HCT116 (cell line): Measurements from ENCODE around the gene TMEM74B. TPM values are rescaled to one million over a fixed set of nuclear protein-coding genes. Genes with fewer than 3 reads are reported as not detected.

Source experiments
- ATAC-seq: fragments of 200-7000 bp; cut with Tn5 transposase; 2 replicates; pipeline ENCODE4 v1.9.1; 2020; ENCODE audit warnings: mild to moderate bottlenecking, moderate library complexity
- BruUV-seq: library from RNA; stranded (reverse); fragments of 400-500 nt; replicated peaks from 2 replicates; lab custom pipeline; 2021; lab: Mats Ljungman, UMichigan
- CTCF ChIA-PET: fragments of 300-600 bp; sonication (Branson Sonifier 250); formaldehyde crosslinking; loops from one replicate; lab custom pipeline; 2021; ENCODE audit warnings: antibody characterized with exemption; lab: Charles Lee
- POLR2A ChIA-PET: fragments of 300-600, 350-600 bp; sonication (Branson Sonifier 250); formaldehyde crosslinking; loops from one replicate; lab custom pipeline; 2021; ENCODE audit warnings: antibody characterized with exemption; lab: Charles Lee
- RAD21 ChIA-PET, 2 experiments: fragments of 300-600 bp; sonication (Branson Sonifier 250); formaldehyde crosslinking; loops; one replicate each; lab custom pipeline; 2023; ENCODE audit warnings: low total read pairs in 2 of 2; ENCODE audit not compliant: uncharacterized antibody in 2 of 2, unreplicated experiment in 2 of 2, low non-redundant PET in 1 of 2; lab: Charles Lee
- DNase-seq: peaks from one replicate; pipeline ENCODE4 v3.0.0-alpha.2; 2010; ENCODE audit warnings: low read depth, low spot score
- H2AFZ ChIP-seq: fragments of 200-600 bp; shearing (Covaris generic), sonication (generic); 2 replicates; pipeline ENCODE4 v1.6.1; 2017; ENCODE audit warnings: low read depth, mixed run types, mixed read lengths, antibody characterized with exemption, low read length; ENCODE audit not compliant: poor library complexity, severe bottlenecking
- H3K27ac ChIP-seq: 2 replicates; pipeline ENCODE4 v1.5.1; 2012; ENCODE audit warnings: low read depth, low read length
- H3K27me3 ChIP-seq: fragments of 200-600 bp; sonication (generic); 2 replicates; pipeline ENCODE4 v1.6.1; 2016; ENCODE audit warnings: mixed run types, low read length, mixed read lengths; ENCODE audit not compliant: insufficient read depth
- H3K36me3 ChIP-seq, 2 experiments: fragments of 200-500 bp in 1 of 2; fragments of 200-600 bp in 1 of 2; sonication (Bioruptor generic) in 1 of 2; sonication (generic) in 1 of 2; 2 replicates each; pipeline versions ENCODE4 v1.5.1 to v1.6.1; 2014 to 2016; ENCODE audit warnings: low read length in 2 of 2, inconsistent platforms in 1 of 2, mixed read lengths in 1 of 2, mixed run types in 1 of 2; ENCODE audit not compliant: insufficient read depth in 2 of 2, control insufficient read depth in 1 of 2
- H3K4me1 ChIP-seq, 2 experiments: fragments of 200-600 bp in 1 of 2; sonication (generic) in 1 of 2; 2 replicates each; pipeline versions ENCODE4 v1.5.1 to v1.6.1; 2012 to 2017; ENCODE audit warnings: low read length in 2 of 2, inconsistent platforms in 1 of 2, mild to moderate bottlenecking in 1 of 2, mixed read lengths in 1 of 2, mixed run types in 1 of 2, moderate library complexity in 1 of 2; ENCODE audit not compliant: insufficient read depth in 2 of 2, control insufficient read depth in 1 of 2
- H3K4me2 ChIP-seq: fragments of 200-600 bp; sonication (generic); 2 replicates; pipeline ENCODE4 v1.6.1; 2017; ENCODE audit warnings: mixed run types, low read length, mixed read lengths
- H3K4me3 ChIP-seq, 2 experiments: fragments of 200-600 bp in 1 of 2; sonication (generic) in 1 of 2; replicated peaks in 1 of 2; 2 replicates each; pipeline ENCODE4 v1.5.1; 2011 to 2016; ENCODE audit warnings: low read length in 2 of 2, control low read depth in 1 of 2, low read depth in 1 of 2, mild to moderate bottlenecking in 1 of 2, mixed read lengths in 1 of 2, mixed run types in 1 of 2
- H3K79me2 ChIP-seq: fragments of 200-600 bp; sonication (generic); 2 replicates; pipeline ENCODE4 v1.6.1; 2017; ENCODE audit warnings: mild to moderate bottlenecking, mixed run types, low read length, moderate library complexity, mixed read lengths; ENCODE audit not compliant: insufficient read depth
- H3K9ac ChIP-seq: fragments of 200-600 bp; sonication (generic); 2 replicates; pipeline ENCODE4 v1.6.1; 2016; ENCODE audit warnings: low read length, mixed read lengths
- H3K9me2 ChIP-seq: fragments of 200-600 bp; sonication (generic), shearing (Covaris generic); 2 replicates; pipeline ENCODE4 v1.6.1; 2017; ENCODE audit warnings: mixed run types, mild to moderate bottlenecking, moderate library complexity; ENCODE audit not compliant: insufficient read depth
- H3K9me3 ChIP-seq, 2 experiments: fragments of 200-500 bp in 1 of 2; fragments of 200-600 bp in 1 of 2; sonication (Bioruptor generic) in 1 of 2; sonication (generic) in 1 of 2; 2 replicates each; pipeline ENCODE4 v1.6.1; 2014 to 2017; ENCODE audit warnings: low read length in 2 of 2, mixed read lengths in 2 of 2, inconsistent platforms in 1 of 2, low read depth in 1 of 2, mild to moderate bottlenecking in 1 of 2, mixed run types in 1 of 2, moderate library complexity in 1 of 2; ENCODE audit not compliant: control insufficient read depth in 1 of 2, insufficient read depth in 1 of 2
- H4K20me1 ChIP-seq: fragments of 200-600 bp; sonication (generic), shearing (Covaris generic); 2 replicates; pipeline ENCODE4 v1.6.1; 2017; ENCODE audit warnings: mixed run types, mild to moderate bottlenecking, moderate library complexity; ENCODE audit not compliant: insufficient read depth
- CBX3 ChIP-seq: IDR thresholded peaks from 2 replicates; pipeline ENCODE4 v1.6.1; 2012; ENCODE audit warnings: low read depth
- EGR1 ChIP-seq: IDR thresholded peaks from 2 replicates; pipeline ENCODE4 v1.6.1; 2012; ENCODE audit warnings: low read depth
- EZH2 ChIP-seq: fragments of 200-600 bp; sonication (generic); IDR thresholded peaks from 2 replicates; pipeline ENCODE4 v1.6.1; 2017; ENCODE audit warnings: antibody characterized with exemption, mixed run types
- JUND ChIP-seq: IDR thresholded peaks from 2 replicates; pipeline ENCODE4 v1.6.1; 2012
- POLR2A ChIP-seq: IDR thresholded peaks from 2 replicates; pipeline ENCODE4 v1.7.0; 2011; ENCODE audit warnings: borderline replicate concordance; ENCODE audit not compliant: insufficient read depth, insufficient read length; ENCODE audit errors: extremely low read depth
- ZNF274 ChIP-seq: fragments of 200-500 bp; sonication (Bioruptor generic); IDR thresholded peaks from 2 replicates; pipeline ENCODE4 v1.6.1; 2014; ENCODE audit warnings: mild to moderate bottlenecking, low read depth, low read length, inconsistent platforms
- intact Hi-C: fragments of 100-400 bp; cut with micrococcal nuclease; formaldehyde crosslinking; loops from 2 replicates; pipeline ENCODE4 v1.10.0; 2022
- total RNA-seq: library from RNA; stranded (reverse); gene quantifications from one replicate; pipeline ENCODE4 v1.2.1, GENCODE V29; 2021; ENCODE audit not compliant: unreplicated experiment
- TF ChIP-seq, protein P1 (sequence below): IDR thresholded peaks from 2 replicates; pipeline ENCODE4 v1.6.1; 2012; ENCODE audit warnings: low read depth
- TF ChIP-seq, protein P2 (sequence below): IDR thresholded peaks from 2 replicates; pipeline ENCODE4 v1.6.1; 2012

Gene TMEM74B
- total RNA-seq, 1 experiment from 2014 or later: 25.7 TPM

GRCh38 chr20:1154691-1155090 lies 30.1 kb downstream of the TMEM74B start:
- ChIA-PET RAD21 (no interaction called here), POLR2A (no interaction called here), CTCF (no interaction called here)
- no peak overlapping the region for H3K4me3 ChIP-seq
- no peaks in the 10 kb centered on the region for H3K9me3 ChIP-seq
- ATAC-seq (no peak), DNase-seq (no peak)
- no peak overlapping the region for H2AFZ ChIP-seq
- no peaks in the 10 kb centered on the region for H4K20me1 ChIP-seq
- BruUV-seq: no TSS peak
- peaks cover 31% of the 10 kb centered on the region for H3K79me2 ChIP-seq
- no peaks in the 10 kb centered on the region for H3K9me2 ChIP-seq
- H3K4me1 ChIP-seq: no peaks in the 10 kb centered on the region
- H3K4me2 ChIP-seq: no peak overlapping the region
- H3K9ac ChIP-seq: no peak overlapping the region
- TF ChIP-seq ZNF274: no peak
- no peak for TF ChIP-seq JUND
- TF ChIP-seq CBX3: no peak
- no peak for TF ChIP-seq EZH2
- TF ChIP-seq POLR2A: no peak
- TF ChIP-seq, protein P1, sequence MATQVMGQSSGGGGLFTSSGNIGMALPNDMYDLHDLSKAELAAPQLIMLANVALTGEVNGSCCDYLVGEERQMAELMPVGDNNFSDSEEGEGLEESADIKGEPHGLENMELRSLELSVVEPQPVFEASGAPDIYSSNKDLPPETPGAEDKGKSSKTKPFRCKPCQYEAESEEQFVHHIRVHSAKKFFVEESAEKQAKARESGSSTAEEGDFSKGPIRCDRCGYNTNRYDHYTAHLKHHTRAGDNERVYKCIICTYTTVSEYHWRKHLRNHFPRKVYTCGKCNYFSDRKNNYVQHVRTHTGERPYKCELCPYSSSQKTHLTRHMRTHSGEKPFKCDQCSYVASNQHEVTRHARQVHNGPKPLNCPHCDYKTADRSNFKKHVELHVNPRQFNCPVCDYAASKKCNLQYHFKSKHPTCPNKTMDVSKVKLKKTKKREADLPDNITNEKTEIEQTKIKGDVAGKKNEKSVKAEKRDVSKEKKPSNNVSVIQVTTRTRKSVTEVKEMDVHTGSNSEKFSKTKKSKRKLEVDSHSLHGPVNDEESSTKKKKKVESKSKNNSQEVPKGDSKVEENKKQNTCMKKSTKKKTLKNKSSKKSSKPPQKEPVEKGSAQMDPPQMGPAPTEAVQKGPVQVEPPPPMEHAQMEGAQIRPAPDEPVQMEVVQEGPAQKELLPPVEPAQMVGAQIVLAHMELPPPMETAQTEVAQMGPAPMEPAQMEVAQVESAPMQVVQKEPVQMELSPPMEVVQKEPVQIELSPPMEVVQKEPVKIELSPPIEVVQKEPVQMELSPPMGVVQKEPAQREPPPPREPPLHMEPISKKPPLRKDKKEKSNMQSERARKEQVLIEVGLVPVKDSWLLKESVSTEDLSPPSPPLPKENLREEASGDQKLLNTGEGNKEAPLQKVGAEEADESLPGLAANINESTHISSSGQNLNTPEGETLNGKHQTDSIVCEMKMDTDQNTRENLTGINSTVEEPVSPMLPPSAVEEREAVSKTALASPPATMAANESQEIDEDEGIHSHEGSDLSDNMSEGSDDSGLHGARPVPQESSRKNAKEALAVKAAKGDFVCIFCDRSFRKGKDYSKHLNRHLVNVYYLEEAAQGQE: no peak
- TF ChIP-seq EGR1: no peak
- TF ChIP-seq, protein P2, sequence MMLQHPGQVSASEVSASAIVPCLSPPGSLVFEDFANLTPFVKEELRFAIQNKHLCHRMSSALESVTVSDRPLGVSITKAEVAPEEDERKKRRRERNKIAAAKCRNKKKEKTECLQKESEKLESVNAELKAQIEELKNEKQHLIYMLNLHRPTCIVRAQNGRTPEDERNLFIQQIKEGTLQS: no peak
- H3K36me3 ChIP-seq: peaks cover 9 to 12% of the 10 kb centered on the region in 2 experiments
- intact Hi-C loops: no loop called here
- H3K27me3 ChIP-seq: no peaks in the 10 kb centered on the region
- no peak overlapping the region for H3K27ac ChIP-seq
